HG02571 (cell line): ENCODE measurements around the gene STMP1.

Source experiments
- ATAC-seq: cut with Tn5 transposase; IDR thresholded peaks from one replicate; pipeline ENCODE4 v1.9.1; 2021; ENCODE audit warnings: mild to moderate bottlenecking, moderate library complexity; ENCODE audit not compliant: unreplicated experiment

STMP1 gene

DNA sequence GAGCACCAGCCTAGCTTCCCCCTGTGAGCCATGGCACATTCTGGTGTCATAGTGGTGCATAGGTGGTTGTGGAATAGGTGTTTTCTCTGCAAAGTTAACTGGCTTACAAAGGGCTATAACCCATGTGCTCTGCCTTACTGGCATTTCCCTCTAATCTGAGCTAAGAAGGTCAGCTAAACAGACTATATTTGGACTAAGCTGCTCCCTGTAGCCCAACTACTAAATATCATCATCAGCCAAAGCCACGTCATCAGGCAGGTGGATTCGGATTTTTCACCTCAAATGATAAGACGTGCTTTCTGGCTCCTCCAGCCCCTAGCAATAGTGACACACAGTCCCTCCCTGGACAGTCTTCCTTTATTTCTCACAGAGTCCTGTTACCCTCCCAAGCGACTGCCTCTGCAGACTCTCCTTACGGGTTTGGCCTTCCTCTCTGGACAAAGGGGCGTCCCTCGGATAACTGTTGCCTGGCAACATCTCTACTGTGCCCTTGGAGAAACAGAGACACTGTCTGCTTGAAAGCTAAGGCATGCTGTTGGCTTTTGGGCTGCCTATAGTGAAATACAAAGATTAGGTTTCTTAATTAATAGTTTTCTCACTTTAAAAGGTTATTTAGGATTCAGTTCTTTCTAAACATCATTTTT is 56.6 kb downstream of the STMP1 start:
- no peak for ATAC-seq

DNA sequence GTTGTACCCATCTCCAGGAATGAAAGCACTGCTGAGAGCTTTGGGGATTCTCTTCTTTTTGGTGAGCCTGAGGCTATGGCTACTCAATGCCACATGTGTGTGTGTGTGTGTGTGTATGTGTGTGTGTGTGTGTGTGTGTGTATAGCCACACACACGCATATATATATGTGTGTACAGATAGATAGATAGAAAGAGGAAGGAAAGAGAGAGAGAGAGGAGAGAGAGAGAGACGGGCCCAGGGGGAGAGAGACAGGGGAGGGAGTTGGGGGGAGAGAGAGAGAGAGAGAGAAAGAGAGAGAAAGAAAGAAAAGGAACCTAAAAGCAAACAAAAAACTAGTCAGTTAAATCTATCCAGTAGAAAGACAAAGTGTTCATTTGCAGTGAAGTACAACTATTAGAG is 57.4 kb downstream of the STMP1 start:
- no peak for ATAC-seq

DNA sequence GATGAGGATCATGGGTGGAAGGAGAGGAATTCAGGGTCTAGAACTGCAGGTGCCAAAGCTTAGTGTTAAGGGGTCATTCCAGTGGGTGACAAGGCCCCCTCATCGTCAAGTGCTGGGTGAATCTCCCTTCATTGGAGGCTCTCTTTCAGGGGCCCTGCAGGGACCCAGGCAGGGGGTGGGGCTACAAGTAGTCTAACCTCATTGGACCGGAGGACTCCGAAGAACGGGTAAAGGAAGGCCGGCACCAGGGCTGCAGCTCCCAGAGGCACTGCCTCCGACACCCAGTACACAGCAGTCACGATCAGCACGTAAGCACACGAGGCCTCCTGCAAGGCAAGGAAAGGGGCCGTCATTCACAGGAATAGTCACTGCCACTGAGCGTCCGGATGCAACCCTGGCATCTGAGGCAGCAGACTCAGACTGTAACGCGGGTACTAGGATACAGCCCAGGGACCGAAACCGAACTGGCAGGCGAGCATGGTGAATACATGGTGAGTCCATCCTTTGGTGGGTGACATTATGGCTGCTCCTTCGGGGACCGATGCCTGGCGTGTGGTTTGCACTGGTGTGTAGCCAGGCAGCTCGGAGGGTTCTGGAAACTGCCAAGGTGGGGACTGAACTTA is 59.0 kb downstream of the STMP1 start:
- no peak for ATAC-seq

DNA sequence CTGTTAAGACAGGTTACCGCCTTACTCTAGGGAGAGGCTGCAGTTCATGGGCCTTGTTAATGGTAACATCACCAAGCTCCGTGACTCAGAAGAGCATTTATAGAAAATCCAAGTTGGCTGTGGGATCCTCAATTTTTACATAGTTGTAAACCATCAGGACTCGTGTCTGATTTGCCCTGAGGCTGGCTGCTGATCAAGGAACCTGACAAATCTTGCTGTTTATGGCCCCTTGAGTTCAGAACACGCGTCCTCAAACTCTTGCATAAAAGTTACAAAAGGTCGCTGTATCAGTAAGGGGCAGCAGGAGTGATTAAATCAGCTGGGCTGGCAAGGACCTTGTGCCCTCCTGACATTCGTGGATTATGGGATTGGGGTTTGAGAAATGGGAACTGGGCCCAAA is 61.1 kb downstream of the STMP1 start:
- ATAC-seq: no peak
